Activated CD4-positive, CD25-positive, alpha-beta regulatory T cell treated with anti-CD3 and anti-CD28 coated beads, Interleukin-2, amount 50 U/mL, for 24 hours (primary cell): ENCODE results near the gene TRIM3.

Source experiments
- ATAC-seq, 2 donors: fragments of 150-1000 bp; cut with Tn5 transposase; one replicate each; pipeline ENCODE4 v1.10.0; 2021; ENCODE audit warnings: mild to moderate bottlenecking in 1 of 2, moderate library complexity in 1 of 2

The TRIM3 gene

DNA sequence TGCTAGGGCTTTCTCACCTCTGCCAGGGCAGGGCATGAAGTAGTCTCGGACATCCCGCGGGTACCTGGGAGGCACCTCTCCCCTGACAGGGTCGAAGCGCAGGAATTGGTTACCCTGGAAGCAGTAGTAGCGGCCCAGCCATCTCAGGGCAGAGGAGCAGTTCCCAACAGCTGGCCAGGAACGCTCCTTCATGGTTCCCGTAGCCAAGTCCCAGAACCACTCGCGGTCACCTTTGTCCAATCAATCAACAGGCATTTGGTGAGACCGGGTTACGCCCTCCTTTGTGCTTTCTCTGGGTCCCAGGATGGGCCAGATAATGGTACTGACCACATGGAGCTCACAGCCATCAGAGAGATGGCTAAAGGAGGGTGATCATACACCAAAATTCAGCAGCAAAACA lies 36.3 kb downstream of the TRIM3 start:
- ATAC-seq: no peak

DNA sequence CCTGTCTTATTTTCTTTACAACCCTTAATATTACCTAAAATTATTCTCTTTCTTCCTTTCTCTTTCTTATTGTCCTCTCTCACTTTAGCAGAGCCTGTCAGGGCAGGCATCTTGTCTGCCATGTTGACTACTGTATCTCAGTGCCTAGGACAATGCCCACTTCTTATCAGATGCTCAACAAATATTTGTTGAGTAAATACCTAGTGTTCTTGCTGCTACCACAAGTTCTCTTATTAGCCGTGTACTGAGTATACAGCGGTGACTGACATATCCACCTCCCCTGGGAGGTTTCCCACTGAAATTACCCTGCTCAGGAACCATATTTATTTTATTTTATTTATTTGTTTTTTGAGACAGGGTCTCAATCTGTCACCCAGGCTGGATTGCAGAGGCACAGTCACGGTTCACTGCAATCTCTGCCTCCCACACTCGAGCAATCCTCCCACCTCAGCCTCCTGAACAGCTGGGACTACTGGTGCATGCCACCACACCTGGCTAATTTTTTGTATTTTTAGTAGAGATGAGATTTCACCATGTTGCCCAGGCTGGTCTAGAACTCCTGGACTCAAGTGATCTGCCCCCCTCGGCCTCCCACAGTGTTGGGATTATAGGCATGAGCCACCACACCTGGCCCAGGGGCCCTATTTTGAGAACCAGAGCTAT lies 39.6 kb downstream of the TRIM3 start:
- no peak for ATAC-seq

DNA sequence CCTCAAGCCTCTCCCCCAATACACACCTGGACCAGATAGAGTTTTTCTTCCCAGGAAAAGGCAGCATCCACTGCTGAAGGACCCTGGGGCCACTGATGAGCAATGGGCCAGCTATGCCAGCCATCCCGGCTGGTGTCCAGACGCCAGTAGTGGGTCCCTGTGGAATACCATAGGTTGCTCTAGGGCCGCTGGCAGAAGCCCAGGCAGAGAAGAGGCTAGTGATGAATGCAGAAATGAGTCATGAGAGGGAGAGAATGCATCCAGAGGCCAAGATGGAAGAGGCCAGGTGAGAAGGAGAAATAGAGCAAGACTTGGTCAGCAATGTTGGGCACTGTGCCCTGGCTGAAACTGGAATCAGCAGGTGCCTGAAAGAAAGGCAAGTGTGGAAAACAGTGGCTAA lies 41.9 kb downstream of the TRIM3 start:
- ATAC-seq: no peak

DNA sequence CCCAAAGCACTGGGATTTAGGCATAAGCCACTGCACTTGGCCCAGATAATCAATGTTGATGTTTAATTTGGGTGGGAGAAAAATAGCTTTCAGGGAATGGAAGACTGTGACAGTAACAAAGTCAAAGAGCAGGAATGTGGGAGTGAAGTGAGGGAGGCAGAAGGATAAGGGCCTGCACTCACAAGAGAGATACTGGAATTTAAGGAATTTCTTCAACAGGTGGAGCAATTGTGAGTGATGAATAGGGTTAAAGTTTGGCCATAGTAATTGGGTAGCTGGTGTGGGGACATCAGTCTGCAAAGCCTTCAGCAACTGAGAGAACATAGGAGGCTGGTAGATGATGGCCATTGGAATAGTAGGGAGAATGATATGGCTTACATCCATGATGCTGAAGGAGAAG lies 46.2 kb downstream of the TRIM3 start:
- ATAC-seq: no peak

DNA sequence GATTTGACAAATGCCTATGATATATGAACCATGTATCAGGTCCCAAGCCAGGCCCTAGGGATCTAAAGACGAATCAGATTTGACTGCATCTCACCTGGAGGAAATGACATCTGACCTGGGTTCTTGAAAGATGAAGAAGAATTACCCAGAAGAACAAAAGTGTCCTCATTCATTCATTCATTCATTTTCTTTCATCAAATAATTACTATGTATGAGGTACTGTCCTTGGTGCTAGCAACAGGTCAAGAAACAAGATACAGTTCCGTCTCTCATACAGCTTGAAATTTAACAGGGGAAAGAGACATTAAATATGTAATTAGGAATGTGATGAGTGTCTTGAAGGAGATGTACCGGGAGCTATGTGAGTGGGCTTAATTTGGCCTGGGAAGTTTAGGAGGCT lies 53.1 kb downstream of the TRIM3 start:
- ATAC-seq: no peak

DNA sequence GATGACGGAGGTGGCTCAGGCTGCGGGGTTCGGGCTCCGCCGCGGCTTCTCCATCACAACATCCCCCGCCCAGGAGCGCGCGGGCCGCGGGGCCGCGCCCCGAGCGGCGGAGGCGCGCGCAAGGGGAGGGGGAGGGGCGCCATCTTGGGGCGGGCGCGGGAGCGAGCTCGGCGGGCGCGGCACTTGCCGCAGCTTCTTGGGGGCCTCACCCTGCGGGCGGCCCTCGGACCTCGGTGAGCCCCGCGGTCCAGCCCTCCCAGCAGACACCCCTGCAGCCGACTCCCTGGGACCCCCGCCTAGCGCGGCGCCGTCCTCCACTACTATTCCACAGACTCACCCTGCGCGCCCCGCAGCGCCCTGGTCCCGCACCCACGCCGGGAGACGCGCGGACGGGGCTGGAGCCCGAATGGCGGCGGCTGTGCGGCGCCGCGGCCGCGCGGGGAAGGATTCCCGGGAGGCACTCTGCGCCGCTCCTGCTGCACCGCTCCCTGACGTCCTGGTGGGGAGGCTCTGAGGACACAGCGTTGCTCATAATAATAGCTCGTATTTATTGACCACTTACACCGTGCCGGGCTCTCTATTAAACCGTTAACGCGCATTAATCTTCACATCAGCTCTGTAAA lies 54.6 kb downstream of the TRIM3 start, which contains the start of gene APBB1:
Gene APBB1, minus strand, starts transcription at position 86 of the 623 bp plus-strand sequence. CDS start 7,747 bp downstream, outside the sequence.
- ATAC-seq: peak; percentile 62 to 66

DNA sequence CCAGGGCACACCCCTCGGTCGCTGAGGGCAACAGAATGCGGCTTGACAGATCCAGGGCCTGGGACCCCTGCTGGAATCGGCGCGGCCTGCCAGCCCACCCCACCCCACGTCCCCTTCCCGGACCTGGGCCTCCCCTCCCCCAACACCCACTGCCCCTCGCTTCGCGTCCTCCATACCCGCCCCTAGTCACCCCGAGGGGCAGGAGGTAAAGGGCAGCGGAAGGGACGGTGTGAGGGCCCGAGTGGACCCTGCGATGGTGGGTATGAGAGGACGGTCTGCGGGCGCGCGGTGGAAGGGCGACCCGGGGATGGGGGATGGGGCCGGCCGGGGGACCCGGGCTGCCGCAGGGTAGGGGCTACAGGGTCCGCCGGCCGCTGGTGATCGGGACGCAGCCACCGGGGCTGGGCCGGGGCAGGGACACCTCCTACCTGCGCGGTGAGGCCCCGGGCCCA lies 55.2 kb downstream of the TRIM3 start:
- no peak for ATAC-seq

DNA sequence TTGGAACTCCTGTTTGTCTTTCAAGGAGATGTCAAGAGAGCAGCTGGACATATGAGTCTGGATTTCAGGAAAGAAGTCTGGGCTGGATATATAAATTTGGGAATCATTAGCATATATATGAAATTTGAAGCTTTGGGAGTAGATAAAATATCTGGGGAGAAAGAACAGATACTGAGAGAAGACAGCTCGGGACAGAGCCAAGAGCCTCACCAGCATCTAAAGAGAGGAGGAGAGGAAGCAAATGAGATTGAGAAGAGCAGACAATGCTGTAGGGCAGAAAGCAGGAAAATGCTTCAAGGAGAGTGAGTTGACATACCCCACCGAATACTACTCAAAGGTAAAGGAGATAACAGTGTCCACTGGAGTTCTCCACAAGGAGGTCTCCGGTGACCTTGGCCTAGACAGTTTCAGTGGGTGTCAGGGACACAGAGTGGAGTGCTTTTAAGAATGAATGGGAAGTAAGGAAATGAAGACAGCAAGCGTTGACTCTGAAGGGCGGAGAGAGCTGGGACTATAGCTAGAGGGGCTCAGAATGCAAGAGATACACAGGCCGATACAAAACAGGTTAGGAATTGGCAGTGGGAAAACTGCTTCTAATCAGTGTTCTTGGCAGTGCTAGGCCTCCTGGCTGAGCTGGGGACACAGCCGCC lies 55.7 kb downstream of the TRIM3 start:
- ATAC-seq: no peak

DNA sequence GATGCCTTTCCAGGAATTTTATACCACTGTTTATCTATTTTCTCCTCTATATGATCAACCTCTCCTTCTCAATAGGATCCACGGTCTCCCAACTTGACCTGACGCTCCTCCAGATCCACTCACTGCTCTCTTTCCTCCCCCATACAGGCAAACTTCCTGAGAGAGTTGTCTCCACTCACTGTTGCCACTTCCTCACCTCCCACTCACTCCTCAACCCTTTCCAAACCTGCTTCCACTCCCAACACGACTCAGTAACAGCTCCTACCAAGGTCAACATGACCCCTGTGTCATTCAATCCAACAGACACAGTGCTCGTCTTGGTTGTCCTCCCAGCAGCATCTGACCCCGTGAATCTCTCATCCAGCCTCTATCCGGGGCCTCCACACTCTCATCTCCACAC lies 57.9 kb downstream of the TRIM3 start:
- no peak for ATAC-seq

DNA sequence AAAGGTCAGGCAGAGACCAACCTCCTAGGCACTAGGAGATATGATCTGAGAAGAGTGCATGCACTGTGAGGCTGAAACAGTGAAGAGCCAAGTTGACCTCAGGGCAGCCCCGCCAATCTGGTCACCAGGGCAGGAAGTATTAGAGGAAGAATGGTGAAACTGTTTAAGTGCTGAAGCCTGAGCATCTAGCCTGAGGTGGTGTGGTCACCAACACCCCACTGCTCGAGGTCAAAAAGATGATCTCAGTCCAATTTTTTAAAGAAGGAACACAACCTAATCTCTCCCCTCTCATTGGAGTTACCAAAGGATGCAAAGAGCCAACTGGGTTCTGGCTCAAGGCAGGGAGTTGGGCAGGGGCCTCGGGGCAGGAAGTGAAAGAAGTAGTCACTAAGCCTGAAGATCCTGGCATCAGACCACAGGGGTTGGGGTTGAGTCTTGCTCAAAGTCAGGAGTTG lies 58.8 kb downstream of the TRIM3 start:
- ATAC-seq: peak in 1 of 2 donors; percentile 19

DNA sequence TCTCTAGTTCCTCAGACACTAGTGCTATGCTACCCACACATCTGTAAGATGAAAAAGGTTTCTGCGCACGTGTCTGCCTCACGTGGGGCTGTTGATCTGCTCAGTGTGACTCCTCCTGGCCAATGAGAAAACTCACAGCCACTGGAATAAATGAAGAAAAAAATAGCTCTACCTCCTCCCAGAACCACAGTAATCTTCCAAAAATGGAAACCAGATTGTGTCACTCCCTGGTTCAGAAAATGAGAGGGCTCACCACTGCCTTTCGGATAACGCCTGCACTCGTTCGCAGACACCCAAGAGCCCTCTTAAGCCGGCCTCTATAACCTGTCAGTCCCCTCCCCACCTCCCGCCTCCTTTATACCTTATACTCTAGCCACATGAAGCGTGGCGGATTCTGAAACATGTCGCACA lies 59.9 kb downstream of the TRIM3 start:
- ATAC-seq: peak; percentile 89 to 90

DNA sequence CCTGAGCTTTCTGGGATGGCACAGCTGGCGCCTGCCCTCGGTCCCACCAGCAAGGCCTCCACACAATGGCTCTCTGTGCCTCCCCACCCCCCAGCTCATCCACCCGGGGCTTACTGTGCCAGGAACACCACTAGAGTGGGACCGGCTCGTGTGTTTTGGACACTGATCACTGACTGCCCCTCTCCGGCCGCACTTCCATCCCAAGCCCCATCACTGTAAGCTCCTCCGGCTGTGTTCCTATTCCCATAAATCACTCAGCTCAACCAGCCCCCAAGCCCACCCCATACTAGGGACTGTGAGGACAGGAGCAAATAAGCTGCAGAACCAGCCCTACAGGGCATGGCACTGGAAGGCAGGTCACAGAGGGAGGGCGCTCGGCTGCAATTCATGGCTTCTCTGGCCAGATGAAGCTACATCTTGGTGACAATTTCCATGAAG lies 62.1 kb downstream of the TRIM3 start:
- no peak for ATAC-seq

DNA sequence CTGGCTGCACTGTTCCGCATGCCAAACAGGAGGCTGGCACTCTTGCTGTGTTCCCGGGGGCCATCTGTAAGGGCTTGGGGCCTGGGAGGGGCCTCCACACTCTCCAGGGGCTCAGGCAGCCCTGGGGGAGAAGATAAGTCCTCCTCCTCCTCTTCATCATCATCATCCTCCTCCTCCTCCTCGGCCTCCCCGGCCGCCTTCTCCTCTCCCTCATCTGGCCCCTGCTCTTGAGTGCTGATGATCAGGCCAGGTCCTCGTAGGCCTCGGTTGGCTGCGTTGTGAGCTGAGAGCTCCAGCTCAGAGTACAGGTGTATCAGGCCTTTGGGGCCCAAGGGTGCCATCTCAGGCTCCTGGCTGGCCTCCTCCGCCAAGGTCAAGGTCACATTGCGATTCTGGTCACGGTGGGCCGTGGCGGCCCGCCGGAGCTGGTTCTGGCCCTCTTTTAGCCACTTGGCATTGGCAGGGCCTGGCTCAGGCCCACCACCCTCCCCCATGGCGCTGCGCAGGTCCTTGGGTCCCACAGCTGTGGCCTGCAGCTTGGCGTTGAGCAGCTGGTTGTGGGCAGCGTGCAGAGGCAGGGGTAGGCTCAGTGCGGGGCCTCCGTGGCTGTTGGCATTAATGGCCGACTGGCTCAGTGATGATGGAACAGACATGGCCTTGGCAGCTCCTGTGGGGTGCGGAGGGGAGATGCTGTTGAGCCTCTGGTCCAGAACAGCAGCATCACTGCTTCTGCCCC lies 62.9 kb downstream of the TRIM3 start:
- ATAC-seq: no peak

DNA sequence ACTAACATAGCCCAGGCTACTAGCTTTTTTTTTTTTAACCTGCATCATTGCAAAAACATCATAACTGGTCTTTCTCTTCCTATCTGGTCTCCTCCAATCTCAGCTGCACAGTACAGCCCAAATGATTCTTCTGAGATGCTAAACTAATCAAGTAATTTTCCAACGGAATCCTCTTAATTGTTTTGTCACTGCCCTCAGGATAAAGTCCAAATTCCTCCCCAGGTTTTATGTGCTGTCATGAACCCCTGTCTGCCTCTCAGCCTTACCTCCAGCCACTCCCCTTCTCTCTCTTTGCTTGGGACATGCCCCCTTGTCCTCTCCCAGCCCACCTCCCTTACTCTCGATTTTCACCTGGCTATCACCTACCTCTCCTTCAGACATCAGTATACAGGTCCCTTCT lies 67.4 kb downstream of the TRIM3 start:
- no peak for ATAC-seq

DNA sequence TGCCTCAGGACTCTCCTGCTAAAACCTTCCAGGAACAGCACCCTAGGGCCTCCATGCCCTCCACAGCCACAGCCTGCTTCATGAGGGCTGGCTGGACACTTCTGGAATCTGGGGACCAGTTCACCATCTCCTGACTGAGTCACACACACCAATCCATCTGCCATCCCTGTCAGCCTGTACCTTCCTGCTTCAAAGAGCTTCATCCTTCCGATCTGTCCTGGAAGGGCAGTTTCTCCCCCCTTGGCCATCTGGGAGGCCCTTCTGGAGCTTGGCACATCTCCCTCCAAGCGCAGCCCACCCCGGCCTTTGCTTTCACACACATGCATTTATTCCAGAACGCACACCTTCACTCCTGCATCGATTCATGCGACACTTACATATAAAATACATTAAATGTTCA lies 67.9 kb downstream of the TRIM3 start:
- no peak for ATAC-seq

DNA sequence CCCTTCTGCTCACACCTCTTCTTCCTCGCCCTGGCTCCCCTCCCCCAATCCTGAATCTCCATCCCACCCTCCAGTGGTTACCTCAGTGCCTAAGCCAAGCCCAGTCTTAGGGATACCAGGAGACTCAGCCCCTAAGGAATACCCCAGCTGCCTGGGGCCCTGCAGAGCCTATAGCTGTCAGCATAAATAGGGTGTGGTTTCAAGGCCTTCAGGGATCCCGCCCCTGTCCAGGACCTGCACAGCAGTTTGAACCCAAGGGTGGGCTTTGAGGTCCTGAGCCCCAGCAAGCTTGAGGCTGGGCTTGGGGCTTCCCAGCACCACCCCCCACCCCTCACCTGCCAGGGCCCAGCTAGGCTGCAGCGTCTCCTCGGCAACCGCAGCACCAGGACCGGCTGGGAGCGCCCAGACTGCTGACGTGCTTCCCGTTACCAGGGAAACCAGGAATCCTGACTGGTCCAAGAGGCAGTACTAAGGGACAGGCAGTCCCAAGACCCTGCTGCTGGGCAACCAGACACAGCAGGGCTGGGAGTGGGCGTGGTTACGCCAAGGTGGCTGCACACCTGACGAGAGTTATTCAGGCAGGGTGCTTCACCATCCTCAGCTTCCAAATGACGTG lies 68.6 kb downstream of the TRIM3 start:
- ATAC-seq: no peak

DNA sequence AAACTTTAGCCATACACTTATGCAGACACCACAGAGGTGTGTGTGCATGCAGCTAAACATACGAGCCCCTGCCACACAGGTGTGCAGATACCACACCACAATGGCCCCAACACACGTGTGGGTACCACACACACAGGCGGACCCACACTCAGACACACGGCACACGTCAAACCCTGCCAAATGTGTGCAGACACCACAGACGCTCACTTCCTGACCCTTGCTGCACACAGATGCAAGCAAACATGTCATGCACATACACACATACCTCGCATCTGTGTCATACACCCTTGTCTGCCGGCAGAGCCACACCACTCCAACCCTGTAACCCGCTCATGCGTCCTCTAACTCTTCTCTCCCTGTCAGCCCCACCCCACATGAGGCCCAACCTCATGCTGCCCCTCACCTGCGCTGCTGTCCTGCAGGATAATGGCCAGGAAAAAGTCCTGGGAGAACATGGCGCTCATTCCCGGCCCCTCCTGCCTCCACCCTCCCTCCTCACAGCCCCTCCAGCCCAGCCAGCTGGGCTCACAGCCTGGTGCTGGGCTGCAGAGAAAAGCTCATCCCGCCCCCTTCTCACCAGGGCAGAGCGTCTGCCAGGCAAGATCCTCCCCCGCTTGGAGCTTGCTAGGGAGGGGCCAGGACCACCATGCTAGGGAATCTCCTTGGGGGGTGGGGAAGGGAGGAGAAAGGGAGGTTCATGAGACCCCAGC lies 69.2 kb downstream of the TRIM3 start:
- peak; percentile 61 to 66 for ATAC-seq

DNA sequence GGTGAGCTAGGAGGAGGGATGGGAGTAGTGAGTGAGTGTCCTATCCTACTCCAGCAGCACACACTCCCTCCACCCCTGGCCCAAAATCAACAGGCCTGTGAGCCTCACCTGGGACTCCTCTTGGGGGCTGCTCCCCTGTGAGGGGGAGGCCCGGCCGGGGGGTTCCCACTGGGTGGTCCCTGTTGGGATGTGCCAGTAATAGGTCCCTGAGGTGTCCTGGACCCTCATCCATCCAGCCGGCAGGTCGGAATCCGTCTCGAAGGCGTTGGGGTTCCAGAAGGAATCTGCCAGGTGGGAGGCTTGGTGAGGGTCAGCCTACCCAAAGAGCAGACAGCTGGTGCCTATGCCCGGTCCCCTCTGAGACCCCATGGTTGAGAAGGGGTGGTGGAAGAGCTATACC lies 70.2 kb downstream of the TRIM3 start:
- ATAC-seq: no peak

DNA sequence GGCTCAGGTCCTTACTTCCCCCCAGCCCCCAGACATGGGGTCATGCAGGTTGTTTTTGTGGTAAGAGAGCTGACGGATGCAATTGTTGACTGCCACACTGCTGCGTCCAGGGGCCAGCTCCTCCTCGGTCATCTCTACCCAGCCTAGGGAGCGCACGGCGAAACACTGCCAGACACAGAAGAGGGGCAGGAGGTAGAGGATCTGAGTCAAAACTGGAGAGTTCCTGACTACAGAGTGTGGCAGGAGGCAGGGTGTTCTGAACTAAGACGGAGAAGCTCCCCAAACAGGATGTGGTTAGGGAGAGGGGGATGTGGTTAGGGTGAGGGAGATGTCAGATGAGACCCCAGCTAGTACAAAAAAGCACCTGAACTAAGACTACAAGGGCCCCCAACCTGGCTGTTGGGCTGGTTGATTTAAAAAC lies 71.2 kb downstream of the TRIM3 start:
- ATAC-seq: peak; percentile 85

DNA sequence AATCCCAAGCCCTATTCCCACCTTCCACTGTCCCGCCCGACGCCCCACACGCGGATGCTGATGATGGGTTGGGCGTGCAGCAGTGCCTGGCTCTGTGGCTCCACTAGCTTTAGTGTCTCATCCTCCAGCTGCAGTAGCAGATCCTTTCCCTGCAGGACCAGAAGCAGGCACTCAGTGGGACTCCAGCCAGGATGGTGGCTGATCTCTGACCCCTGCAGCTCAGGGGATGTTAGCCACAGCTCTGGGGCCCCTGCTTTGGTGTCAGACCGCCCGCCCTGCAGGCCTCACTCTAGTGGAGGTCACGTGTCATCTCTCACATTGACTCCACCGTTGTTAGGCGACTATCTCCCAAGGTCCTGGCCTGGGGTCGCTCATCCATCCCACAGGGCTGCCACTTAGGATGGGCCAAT lies 71.7 kb downstream of the TRIM3 start:
- peak; percentile 10 to 18 for ATAC-seq

DNA sequence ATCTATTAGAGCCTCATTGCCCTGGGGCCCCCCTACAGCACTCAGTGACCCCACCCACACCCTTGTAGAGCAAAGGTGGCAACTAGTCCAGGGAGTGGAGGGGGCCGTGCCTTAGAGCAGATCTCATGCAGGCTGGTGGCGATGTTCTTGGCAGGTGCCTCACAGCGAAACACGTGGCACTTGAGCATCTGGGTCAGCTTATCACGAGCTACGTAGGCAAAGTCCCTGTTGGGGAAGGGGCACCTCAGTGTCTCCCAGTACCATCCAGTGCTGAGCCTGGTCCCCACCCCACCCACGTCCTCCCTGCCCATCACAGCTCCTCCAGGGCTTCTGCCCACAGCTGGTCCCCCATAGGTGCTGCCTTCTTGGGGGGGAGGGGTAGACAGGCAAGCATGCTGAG lies 72.3 kb downstream of the TRIM3 start:
- no peak for ATAC-seq
